ENCODE data around the gene ASS1.

The ASS1 gene

DNA sequence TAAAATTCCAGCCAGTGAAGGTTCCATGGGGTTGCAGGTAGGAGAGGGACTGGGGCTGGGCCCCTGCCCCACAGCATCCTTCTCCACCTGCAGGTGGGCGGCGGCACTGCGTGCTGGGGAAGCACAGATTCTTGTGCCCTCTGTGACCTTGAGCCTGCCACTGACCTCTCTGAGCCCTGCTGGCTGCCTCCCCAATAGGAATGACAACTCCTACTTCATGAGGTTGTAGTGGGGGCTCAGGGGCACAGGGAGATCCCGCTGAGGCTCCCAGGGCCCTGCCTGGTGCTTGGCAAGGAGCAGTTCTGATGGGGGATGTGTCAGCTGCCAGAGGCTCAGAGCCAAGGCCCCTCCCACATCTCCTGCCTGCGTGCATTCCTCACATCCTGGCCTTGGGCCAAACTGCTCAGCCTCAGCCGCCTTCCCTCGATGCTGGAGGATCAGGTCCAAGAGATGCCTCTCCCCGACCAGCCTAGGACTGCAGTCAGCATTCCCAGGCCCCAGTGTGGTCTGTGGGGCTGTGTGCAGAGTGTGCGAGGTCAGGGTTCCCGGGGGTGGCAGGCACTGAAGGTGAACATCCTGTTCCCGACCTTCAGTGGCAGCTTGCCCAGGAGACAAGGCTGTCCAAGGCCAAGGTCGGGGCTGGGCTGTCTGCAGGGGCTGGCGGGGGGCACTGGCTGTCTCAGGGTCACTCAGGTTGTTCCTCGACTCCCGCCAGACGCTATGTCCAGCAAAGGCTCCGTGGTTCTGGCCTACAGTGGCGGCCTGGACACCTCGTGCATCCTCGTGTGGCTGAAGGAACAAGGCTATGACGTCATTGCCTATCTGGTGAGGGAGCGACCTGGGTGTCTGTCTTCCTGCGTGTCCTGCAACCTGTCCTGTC is 7.0 kb downstream of the ASS1 start (continued):
- TF ChIP-seq ZNF157 (tag by site-specific recombination; IDR thresholded peaks at IDR 0.05) (no peak), ZNF514 (tag by site-specific recombination; IDR thresholded peaks at IDR 0.05) (no peak), ZNF561 (tag by site-specific recombination; IDR thresholded peaks at IDR 0.05; ENCODE audit: borderline replicate concordance) (0 out of 2 replicates have a peak, but pooled peaks have one; percentile 35), SETDB1 (IDR thresholded peaks at IDR 0.05; ENCODE audit: insufficient read length, low read length) (no peak), ZNF146 (tag by site-specific recombination; IDR thresholded peaks at IDR 0.05) (no peak)
- TF ChIP-seq, protein P1, sequence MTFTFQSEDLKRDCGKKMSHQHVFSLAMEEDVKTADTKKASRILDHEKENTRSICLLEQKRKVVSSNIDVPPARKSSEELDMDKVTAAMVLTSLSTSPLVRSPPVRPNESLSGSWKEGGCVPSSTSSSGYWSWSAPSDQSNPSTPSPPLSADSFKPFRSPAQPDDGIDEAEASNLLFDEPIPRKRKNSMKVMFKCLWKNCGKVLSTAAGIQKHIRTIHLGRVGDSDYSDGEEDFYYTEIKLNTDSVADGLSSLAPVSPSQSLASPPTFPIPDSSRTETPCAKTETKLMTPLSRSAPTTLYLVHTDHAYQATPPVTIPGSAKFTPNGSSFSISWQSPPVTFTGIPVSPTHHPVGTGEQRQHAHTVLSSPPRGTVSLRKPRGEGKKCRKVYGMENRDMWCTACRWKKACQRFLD (tag by site-specific recombination; IDR thresholded peaks at IDR 0.05), result no peak
- TF ChIP-seq, protein P2, sequence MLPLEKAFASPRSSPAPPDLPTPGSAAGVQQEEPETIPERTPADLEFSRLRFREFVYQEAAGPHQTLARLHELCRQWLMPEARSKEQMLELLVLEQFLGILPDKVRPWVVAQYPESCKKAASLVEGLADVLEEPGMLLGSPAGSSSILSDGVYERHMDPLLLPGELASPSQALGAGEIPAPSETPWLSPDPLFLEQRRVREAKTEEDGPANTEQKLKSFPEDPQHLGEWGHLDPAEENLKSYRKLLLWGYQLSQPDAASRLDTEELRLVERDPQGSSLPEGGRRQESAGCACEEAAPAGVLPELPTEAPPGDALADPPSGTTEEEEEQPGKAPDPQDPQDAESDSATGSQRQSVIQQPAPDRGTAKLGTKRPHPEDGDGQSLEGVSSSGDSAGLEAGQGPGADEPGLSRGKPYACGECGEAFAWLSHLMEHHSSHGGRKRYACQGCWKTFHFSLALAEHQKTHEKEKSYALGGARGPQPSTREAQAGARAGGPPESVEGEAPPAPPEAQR (tag by site-specific recombination; IDR thresholded peaks at IDR 0.05), result no peak

DNA sequence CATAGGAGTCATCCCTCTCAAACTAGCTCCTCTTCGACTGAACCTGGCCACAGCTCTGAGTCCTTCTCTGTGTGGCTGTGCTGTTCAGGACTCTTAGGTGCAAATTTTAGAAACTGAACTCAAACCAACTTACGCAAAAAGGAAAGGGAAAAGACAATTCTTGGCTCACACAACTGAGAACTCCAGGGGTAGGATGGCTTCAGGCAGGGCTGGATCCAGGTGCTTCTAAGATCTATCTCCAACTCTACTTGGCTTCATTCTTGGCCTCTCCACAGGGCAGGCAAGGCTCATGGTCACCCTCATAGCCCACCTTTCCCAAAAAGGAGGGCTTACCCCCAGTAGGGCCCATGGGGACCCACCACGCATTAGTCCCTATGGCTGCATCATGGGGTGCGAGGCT is 8.1 kb downstream of the ASS1 start:
- Histone ChIP-seq H3K4me1 (ENCODE audit: control insufficient read depth, insufficient read depth, low read length) (peaks cover 2% of the 10 kb centered on the region; the same call in 1 of the 2 replicates), H3K36me3 (ENCODE audit: control insufficient read depth in 2 of 2, insufficient read depth in 1 of 2, low read length in 2 of 2) (peaks cover 0 to 5% of the 10 kb centered on the region in 2 experiments; a peak in 1 of 3 replicates), H3K9me3 (ENCODE audit: control insufficient read depth, insufficient read depth, low read depth, low read length) (no peaks in the 10 kb centered on the region), H3K4me3 (ENCODE audit: low read depth, low read length) (no peak overlapping the region), H3K27ac (ENCODE audit: extremely low read depth, low read depth, low read length) (0 out of 2 replicates have a peak overlapping the region, but pooled peaks have one; percentile 6)
- ChIA-PET POLR2A (no interaction called here), CTCF (interaction anchor here (0.6 to 2.5 kb wide), 9 partner anchors 8 to 345 kb away, joined by 3 to 14 read pairs (median 4); no protein-coding TSS in a partner anchor)
- TF ChIP-seq, protein P3, sequence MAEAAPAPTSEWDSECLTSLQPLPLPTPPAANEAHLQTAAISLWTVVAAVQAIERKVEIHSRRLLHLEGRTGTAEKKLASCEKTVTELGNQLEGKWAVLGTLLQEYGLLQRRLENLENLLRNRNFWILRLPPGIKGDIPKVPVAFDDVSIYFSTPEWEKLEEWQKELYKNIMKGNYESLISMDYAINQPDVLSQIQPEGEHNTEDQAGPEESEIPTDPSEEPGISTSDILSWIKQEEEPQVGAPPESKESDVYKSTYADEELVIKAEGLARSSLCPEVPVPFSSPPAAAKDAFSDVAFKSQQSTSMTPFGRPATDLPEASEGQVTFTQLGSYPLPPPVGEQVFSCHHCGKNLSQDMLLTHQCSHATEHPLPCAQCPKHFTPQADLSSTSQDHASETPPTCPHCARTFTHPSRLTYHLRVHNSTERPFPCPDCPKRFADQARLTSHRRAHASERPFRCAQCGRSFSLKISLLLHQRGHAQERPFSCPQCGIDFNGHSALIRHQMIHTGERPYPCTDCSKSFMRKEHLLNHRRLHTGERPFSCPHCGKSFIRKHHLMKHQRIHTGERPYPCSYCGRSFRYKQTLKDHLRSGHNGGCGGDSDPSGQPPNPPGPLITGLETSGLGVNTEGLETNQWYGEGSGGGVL (tag by site-specific recombination; IDR thresholded peaks at IDR 0.05), result no peak
- TF ChIP-seq ZFP69B (tag by site-specific recombination; IDR thresholded peaks at IDR 0.05), result no peak
- no peak for TF ChIP-seq ZNF623 (tag by site-specific recombination; IDR thresholded peaks at IDR 0.05)
- TF ChIP-seq, protein P4, sequence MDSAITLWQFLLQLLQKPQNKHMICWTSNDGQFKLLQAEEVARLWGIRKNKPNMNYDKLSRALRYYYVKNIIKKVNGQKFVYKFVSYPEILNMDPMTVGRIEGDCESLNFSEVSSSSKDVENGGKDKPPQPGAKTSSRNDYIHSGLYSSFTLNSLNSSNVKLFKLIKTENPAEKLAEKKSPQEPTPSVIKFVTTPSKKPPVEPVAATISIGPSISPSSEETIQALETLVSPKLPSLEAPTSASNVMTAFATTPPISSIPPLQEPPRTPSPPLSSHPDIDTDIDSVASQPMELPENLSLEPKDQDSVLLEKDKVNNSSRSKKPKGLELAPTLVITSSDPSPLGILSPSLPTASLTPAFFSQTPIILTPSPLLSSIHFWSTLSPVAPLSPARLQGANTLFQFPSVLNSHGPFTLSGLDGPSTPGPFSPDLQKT (IDR thresholded peaks at IDR 0.05; ENCODE audit: borderline replicate concordance, low read depth, low read length), result no peak
- TF ChIP-seq ZNF140 (tag by site-specific recombination; IDR thresholded peaks at IDR 0.05), result no peak

DNA sequence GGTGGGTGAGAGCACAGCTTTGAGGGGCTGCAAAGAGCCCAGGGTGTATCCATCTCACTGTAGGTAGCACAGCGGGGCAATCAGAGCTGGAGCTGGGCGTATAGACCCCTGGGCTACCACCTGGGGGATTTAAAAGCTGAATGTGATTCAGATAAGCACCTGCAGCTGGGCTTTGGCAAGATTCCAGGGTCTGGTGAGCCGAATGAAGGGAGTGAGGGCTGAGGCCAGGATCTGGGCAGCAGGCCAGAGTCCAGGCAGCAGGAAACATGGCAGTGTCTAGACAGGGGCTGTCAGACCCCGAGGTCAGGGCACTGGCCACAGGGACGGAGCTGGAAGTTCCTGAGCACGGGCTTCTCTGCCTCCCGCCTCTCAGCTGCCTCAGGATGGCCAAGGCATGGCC is 8.7 kb downstream of the ASS1 start:
- TF ChIP-seq, protein P5, sequence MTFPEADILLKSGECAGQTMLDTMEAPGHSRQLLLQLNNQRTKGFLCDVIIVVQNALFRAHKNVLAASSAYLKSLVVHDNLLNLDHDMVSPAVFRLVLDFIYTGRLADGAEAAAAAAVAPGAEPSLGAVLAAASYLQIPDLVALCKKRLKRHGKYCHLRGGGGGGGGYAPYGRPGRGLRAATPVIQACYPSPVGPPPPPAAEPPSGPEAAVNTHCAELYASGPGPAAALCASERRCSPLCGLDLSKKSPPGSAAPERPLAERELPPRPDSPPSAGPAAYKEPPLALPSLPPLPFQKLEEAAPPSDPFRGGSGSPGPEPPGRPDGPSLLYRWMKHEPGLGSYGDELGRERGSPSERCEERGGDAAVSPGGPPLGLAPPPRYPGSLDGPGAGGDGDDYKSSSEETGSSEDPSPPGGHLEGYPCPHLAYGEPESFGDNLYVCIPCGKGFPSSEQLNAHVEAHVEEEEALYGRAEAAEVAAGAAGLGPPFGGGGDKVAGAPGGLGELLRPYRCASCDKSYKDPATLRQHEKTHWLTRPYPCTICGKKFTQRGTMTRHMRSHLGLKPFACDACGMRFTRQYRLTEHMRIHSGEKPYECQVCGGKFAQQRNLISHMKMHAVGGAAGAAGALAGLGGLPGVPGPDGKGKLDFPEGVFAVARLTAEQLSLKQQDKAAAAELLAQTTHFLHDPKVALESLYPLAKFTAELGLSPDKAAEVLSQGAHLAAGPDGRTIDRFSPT (tag by site-specific recombination; IDR thresholded peaks at IDR 0.05), result no peak
- TF ChIP-seq ZIC2 (tag by site-specific recombination; IDR thresholded peaks at IDR 0.05) (peak; percentile 99), ZBTB8A (tag by site-specific recombination; IDR thresholded peaks at IDR 0.05) (peak; percentile 19; the same call in 1 of the 2 replicates), ZNF530 (tag by site-specific recombination; IDR thresholded peaks at IDR 0.05; ENCODE audit: low read depth) (no peak), WT1 (tag by site-specific recombination; IDR thresholded peaks at IDR 0.05) (peak; percentile 47; the same call in 1 of the 2 replicates), GLIS2 (tag by site-specific recombination; IDR thresholded peaks at IDR 0.05) (peak; percentile 52)
- Histone ChIP-seq H3K4me1 (ENCODE audit: control insufficient read depth, insufficient read depth, low read length) (peaks cover 2% of the 10 kb centered on the region; the same call in 1 of the 2 replicates), H3K4me3 (ENCODE audit: low read depth, low read length) (no peak overlapping the region), H3K9me3 (ENCODE audit: control insufficient read depth, insufficient read depth, low read depth, low read length) (no peaks in the 10 kb centered on the region), H3K36me3 (ENCODE audit: control insufficient read depth in 2 of 2, insufficient read depth in 1 of 2, low read length in 2 of 2) (peaks cover 0 to 5% of the 10 kb centered on the region in 2 experiments; a peak in 1 of 3 replicates), H3K27ac (ENCODE audit: extremely low read depth, low read depth, low read length) (0 out of 2 replicates have a peak overlapping the region, but pooled peaks have one; percentile 6)
- ChIA-PET CTCF (interaction anchor here (0.6 to 2.5 kb wide), 14 partner anchors 9 to 412 kb away, joined by 3 to 14 read pairs (median 3); no protein-coding TSS in a partner anchor), POLR2A (interaction anchor here (0.9 to 1.3 kb wide), 2 partner anchors 227 to 240 kb away, joined by 3 to 6 read pairs; partner anchors contain the start of gene EXOSC2)
